C4-2B (cell line): ENCODE results near the gene ITGA2B.

ENCODE experiments used
- CTCF ChIP-seq: fragments of 450-650 bp; conservative IDR thresholded peaks from 2 replicates; pipeline ENCODE4 v1.5.1; 2017; ENCODE audit warnings: mild to moderate bottlenecking
- ZFX ChIP-seq: fragments of 450-650 bp; IDR thresholded peaks from 2 replicates; pipeline ENCODE4 v1.6.1; 2017

GRCh38 chr17:44333371-44333770 lies 56.1 kb downstream of the ITGA2B start:
- TF ChIP-seq CTCF (no peak), ZFX (no peak)
